IPS-20b (cell line): Measurements from ENCODE around the gene B3GNT4.

ENCODE experiments used
- H3K27ac ChIP-seq: one replicate; pipeline ENCODE4 v1.5.1; 2013; ENCODE audit warnings: low read length
- H3K27me3 ChIP-seq: 2 replicates; pipeline ENCODE4 v1.6.1; 2013; ENCODE audit warnings: mild to moderate bottlenecking, low read length, inconsistent platforms; ENCODE audit not compliant: insufficient read depth
- H3K36me3 ChIP-seq: 2 replicates; pipeline ENCODE4 v1.6.1; 2013; ENCODE audit warnings: low read depth, mild to moderate bottlenecking, inconsistent platforms, low read length, moderate library complexity; ENCODE audit not compliant: insufficient read depth
- H3K4me1 ChIP-seq: 2 replicates; pipeline ENCODE4 v1.6.1; 2013; ENCODE audit warnings: mild to moderate bottlenecking, control low read depth, inconsistent platforms, low read length, moderate library complexity; ENCODE audit not compliant: insufficient read depth
- H3K4me3 ChIP-seq: 2 replicates; pipeline ENCODE4 v1.5.1; 2013; ENCODE audit warnings: mild to moderate bottlenecking, low read length, inconsistent platforms
- H3K9ac ChIP-seq: 2 replicates; pipeline ENCODE4 v1.6.1; 2013; ENCODE audit warnings: low read depth, mild to moderate bottlenecking, inconsistent platforms, low read length, moderate library complexity
- H3K9me3 ChIP-seq: 2 replicates; pipeline ENCODE4 v1.6.1; 2013; ENCODE audit warnings: mild to moderate bottlenecking, low read depth, low read length, inconsistent platforms; ENCODE audit not compliant: insufficient read depth

The B3GNT4 gene

DNA sequence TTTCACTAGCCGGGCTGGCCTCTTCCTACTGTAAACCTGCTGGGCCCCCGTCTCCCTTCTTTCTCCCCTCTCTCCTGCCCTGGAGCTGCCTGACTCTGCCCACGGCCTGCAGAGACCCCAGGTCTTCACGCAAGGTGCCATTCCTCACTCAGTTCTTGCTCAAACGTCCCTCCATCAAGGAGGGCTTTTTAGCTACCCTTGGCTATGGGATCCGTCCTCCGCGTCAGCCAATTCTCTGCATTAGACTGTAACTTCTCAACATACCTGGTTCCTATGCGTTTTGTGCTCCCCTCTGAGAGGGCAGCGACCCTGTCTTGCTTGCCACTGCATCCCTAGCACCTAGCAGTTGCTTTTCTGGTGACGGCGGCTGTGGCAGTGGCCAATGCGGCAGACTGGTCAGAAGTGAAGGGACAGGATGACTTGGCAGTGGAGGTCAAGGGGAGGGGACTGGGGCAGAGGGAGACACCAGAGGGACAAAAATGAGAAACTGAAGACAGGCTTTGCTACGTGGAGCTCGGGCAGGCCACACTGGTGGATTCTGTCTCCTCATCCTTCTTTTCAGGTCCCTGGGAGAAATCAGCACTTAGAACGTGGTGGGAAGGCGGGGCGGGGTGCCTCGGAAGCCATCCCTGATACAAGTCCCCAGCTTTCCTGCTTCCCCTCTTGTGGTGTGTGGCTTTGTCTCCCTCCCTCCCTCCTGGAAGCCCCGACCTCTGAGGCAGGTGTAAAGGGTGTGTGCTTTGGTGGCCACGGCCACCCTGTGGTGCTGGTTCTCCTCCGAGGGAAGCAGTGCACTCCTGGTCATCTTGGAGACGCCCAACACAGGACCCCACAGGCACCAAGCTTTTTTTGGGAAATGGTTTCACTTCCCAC lies 1.8 kb downstream of the B3GNT4 start:
- Histone ChIP-seq H3K9ac (no peak overlapping the region), H3K4me3 (no peak overlapping the region), H3K36me3 (peaks cover 36% of the 10 kb centered on the region), H3K4me1 (peaks cover 2% of the 10 kb centered on the region; the same call in 1 of the 2 replicates), H3K9me3 (no peaks in the 10 kb centered on the region), H3K27ac (no peak overlapping the region), H3K27me3 (peaks cover 59% of the 10 kb centered on the region)

DNA sequence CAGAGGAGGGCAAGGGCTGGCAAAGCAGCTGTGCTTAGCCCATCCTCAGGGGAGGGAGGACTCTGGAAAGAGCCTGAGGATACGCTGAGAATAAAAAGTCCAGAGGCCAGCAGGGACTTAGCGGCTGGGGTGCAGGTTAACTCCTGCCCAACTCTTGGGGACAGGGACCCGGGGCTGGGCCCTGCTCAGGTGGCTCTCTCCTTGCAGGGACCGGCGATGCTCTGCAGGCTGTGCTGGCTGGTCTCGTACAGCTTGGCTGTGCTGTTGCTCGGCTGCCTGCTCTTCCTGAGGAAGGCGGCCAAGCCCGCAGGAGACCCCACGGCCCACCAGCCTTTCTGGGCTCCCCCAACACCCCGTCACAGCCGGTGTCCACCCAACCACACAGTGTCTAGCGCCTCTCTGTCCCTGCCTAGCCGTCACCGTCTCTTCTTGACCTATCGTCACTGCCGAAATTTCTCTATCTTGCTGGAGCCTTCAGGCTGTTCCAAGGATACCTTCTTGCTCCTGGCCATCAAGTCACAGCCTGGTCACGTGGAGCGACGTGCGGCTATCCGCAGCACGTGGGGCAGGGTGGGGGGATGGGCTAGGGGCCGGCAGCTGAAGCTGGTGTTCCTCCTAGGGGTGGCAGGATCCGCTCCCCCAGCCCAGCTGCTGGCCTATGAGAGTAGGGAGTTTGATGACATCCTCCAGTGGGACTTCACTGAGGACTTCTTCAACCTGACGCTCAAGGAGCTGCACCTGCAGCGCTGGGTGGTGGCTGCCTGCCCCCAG lies 2.8 kb downstream of the B3GNT4 start:
- Histone ChIP-seq H3K9me3 (no peaks in the 10 kb centered on the region), H3K4me1 (peaks cover 2% of the 10 kb centered on the region; the same call in 1 of the 2 replicates), H3K27ac (no peak overlapping the region), H3K9ac (no peak overlapping the region), H3K36me3 (peaks cover 44% of the 10 kb centered on the region), H3K27me3 (peaks cover 57% of the 10 kb centered on the region), H3K4me3 (no peak overlapping the region)

DNA sequence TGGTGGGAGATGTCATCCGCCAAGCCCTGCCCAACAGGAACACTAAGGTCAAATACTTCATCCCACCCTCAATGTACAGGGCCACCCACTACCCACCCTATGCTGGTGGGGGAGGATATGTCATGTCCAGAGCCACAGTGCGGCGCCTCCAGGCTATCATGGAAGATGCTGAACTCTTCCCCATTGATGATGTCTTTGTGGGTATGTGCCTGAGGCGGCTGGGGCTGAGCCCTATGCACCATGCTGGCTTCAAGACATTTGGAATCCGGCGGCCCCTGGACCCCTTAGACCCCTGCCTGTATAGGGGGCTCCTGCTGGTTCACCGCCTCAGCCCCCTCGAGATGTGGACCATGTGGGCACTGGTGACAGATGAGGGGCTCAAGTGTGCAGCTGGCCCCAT lies 3.5 kb downstream of the B3GNT4 start:
- no peak overlapping the region for H3K4me3 ChIP-seq

DNA sequence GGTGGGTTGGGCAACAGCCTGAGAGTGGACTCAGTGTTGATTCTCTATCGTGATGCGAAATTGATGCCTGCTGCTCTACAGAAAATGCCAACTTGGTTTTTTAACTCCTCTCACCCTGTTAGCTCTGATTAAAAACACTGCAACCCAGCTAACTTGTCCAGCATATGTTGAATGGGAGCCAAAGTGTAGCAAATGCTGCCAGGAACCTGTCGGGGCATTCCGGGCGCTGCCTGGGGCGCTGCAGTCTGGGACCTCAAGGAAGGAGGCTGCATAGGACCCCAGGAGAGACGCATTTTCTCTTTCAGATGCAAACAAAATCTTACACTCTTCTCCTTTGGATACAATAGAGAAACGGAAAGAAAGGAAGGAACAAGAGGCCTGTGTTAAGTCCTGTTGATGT lies 3.9 kb downstream of the B3GNT4 start:
- H3K9me3 ChIP-seq, result no peaks in the 10 kb centered on the region
- H3K27me3 ChIP-seq, result peaks cover 46% of the 10 kb centered on the region
- H3K27ac ChIP-seq, result no peak overlapping the region
- peaks cover 2% of the 10 kb centered on the region; the same call in 1 of the 2 replicates for H3K4me1 ChIP-seq
- no peak overlapping the region for H3K4me3 ChIP-seq
- H3K36me3 ChIP-seq, result peaks cover 54% of the 10 kb centered on the region
- H3K9ac ChIP-seq, result no peak overlapping the region

More for the DNA sequence above, 3.5 kb downstream of the B3GNT4 start:
- no peak overlapping the region for H3K9ac ChIP-seq
- no peaks in the 10 kb centered on the region for H3K9me3 ChIP-seq
- H3K27me3 ChIP-seq, result peaks cover 50% of the 10 kb centered on the region
- H3K36me3 ChIP-seq, result peaks cover 50% of the 10 kb centered on the region
- peaks cover 2% of the 10 kb centered on the region; the same call in 1 of the 2 replicates for H3K4me1 ChIP-seq
- no peak overlapping the region for H3K27ac ChIP-seq

DNA sequence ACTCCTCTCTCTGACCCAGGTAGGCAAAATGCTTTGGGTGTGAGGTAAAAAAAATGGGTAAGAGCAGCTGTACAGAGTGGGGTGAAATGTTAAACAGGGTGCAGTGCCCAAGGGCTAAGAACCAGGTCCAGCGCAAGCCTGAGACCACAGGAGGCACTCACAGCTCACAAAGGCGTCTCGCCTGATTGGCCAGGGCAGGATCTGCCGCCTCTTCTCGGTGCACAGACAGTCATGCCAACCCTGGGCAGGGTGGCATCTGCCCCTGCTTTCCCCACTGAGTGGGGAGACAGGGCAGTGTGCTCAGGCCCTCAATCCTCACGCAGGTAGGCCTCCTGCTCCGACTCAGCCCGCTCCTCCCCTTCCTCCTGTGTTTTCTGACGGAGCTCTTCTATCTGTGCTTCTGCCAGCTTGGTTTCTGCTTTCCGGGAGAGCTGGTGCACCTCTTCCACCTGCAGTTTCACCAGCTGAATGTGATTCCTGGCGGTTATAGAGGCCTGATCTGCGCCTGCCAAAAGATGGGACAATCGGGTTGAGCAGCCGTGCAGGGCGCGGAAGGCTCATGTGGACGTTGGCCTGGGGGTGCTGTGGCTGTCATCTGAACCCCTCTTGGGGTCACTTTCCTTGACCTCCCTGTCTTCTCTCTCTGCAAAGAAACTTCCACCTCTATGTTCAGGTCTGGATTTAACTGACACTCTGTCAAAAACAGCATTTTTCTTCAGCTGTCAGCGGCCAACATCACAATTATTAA lies 4.7 kb downstream of the B3GNT4 start:
- H3K9me3 ChIP-seq, result no peaks in the 10 kb centered on the region
- H3K4me1 ChIP-seq, result peaks cover 2% of the 10 kb centered on the region; the same call in 1 of the 2 replicates
- peaks cover 37% of the 10 kb centered on the region for H3K27me3 ChIP-seq
- H3K9ac ChIP-seq, result no peak overlapping the region
- peaks cover 63% of the 10 kb centered on the region for H3K36me3 ChIP-seq
- no peak overlapping the region for H3K27ac ChIP-seq
- H3K4me3 ChIP-seq, result no peak overlapping the region

DNA sequence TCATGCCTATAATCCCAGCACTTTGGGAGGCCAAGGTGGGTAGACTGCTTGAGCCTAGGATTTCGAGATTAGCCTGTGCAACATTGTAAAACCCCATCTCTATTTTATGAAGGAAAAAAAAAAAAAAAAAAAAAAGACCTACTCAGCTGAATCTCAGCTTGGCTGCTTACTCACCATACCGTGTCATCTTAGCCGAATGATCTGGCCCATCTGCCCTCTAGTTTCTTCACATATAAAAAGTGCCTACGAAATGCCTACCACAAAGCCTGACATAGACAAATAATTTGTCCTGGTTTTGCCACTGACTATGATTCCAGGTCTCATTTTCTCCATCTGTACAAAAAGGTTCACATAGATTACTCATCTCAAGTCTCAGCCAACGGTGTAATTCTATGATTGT lies 12.3 kb downstream of the B3GNT4 start:
- Histone ChIP-seq H3K9me3 (no peaks in the 10 kb centered on the region), H3K4me1 (no peaks in the 10 kb centered on the region), H3K36me3 (peaks cover 78% of the 10 kb centered on the region), H3K27ac (no peak overlapping the region), H3K27me3 (no peaks in the 10 kb centered on the region), H3K4me3 (no peak overlapping the region), H3K9ac (no peak overlapping the region)

DNA sequence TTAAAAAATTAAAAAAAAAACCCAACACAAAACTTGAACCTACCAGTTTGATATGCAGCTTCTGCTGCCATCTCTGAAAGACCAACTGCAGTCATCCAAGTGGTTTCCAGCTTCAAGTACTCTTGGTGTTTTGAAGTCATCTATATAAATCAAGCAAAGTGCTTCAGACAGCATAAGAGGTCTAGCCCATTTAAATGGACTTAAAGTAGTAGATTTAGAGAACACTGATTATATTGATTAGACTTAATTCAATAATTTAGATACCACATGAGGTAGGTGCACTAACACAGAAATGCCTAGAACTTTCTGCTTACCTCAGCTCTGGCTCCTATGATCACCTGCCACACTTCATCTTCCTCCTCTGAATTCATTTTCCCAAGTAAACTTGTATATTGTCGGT lies 12.9 kb downstream of the B3GNT4 start:
- H3K9ac ChIP-seq, result no peak overlapping the region
- peaks cover 79% of the 10 kb centered on the region for H3K36me3 ChIP-seq
- no peak overlapping the region for H3K4me3 ChIP-seq
- H3K27me3 ChIP-seq, result no peaks in the 10 kb centered on the region
- no peak overlapping the region for H3K27ac ChIP-seq
- no peaks in the 10 kb centered on the region for H3K9me3 ChIP-seq
- no peaks in the 10 kb centered on the region for H3K4me1 ChIP-seq

DNA sequence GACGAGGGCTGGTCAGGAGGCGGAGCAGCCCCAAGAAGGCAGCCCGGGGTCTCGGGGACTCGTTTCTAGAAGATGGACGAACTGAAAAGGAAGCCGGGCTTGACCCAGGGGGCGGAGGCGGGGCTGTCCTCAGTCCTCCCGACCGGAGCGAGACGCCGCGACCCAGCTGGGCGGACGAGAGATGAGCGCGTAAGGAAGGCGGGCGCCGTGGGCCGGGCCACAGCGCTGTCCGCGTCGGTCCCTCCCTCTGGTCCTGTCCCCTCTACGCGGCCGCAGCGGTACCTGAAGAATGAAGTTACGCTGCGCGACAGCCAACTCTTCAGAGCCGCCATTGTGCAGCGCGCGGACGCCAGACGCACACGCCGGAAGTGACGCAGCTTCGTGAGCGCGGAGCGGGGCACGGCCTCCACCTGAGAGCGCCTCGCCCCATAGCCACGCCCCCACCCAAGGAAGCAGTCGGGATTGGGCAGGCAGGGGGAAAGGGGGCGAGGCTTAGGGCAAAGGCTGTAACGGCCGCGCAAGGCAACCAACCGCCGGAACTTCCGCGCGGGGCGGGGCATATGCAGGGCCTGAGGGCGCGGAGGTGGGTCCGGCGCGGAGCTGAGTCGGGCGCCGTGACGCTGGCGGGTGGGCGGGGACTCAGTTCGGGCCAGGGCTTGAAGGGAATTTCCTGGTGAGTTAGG lies 22.3 kb downstream of the B3GNT4 start, which contains the start of gene DIABLO:
Gene DIABLO (minus strand): TSS at position 370 of the 683 bp plus-strand sequence. CDS start 38 bp downstream, at position 332.
- Histone ChIP-seq H3K36me3 (peaks cover 38% of the 10 kb centered on the region), H3K4me3 (peak within 1 kb of the TSS; percentile 96), H3K9ac (peak within 1 kb of the TSS; percentile 94), H3K27me3 (peaks cover 9% of the 10 kb centered on the region), H3K9me3 (no peaks in the 10 kb centered on the region), H3K27ac (peak within 1 kb of the TSS; percentile 88), H3K4me1 (peaks cover 18% of the 10 kb centered on the region)

DNA sequence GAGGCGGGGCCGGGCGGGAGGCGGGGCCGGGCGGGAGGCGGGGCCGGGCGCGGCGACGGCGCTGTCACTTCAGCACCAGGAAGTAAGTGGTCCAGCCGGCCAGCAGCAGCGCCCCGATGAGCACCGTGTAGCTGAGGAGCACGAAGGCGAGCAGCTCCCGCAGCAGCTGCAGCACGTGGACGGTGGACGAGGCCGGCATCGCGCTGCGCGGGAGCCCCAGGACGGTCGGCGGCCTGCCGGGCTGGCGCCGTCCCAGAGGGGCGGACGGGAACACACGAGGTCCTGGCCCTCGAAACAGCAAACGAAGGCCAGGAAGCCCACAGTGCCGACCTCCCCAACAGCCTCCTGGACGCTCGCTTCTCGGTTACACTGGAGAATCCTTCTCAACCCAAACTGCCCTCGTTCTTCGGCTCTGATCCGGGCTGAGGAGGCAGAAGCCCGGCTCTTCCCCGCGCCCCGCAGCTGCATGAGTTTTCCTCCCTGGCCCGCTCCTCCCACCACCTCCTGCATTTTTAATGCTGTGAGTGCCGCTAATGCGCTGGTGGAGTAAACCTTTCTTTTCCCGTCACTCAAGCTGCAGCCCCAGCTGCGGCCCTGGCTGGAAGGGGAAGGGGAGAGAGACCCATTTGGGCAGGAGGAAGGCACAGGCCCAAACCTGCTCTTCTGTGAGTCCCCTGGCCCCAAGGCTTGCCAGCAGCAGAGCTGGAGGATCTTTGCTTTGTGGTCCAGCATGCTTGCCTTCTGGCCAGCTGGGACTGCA lies 23.0 kb downstream of the B3GNT4 start:
- Histone ChIP-seq H3K27ac (no peak overlapping the region), H3K4me3 (peak overlapping the region; percentile 56; the same call in 1 of the 2 replicates), H3K9ac (peak overlapping the region; percentile 15; the same call in 1 of the 2 replicates), H3K9me3 (no peaks in the 10 kb centered on the region), H3K36me3 (peaks cover 38% of the 10 kb centered on the region), H3K27me3 (peaks cover 9% of the 10 kb centered on the region), H3K4me1 (peaks cover 18% of the 10 kb centered on the region)

DNA sequence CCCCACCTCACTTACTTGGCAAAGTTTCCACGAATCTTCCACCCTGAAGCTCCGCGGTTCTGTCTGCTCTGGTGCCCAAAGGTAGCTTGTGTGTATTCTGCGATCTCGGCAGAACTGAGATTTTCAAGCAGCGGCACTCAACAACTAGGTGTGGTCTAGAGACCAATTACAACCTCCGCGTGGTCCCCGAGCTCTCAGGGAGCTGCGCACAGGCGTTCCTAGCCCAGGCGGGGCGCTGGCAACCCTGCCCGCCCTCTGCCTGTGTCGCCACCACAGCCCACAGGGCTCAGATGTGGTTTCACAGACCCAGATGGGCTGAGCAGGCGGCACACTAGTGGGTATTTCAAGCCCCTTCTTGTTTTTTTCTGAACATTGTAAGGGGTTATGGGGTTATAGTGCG lies 23.8 kb downstream of the B3GNT4 start:
- Histone ChIP-seq H3K9me3 (no peaks in the 10 kb centered on the region), H3K9ac (no peak overlapping the region), H3K36me3 (peaks cover 39% of the 10 kb centered on the region), H3K27me3 (peaks cover 9% of the 10 kb centered on the region), H3K4me1 (peaks cover 18% of the 10 kb centered on the region), H3K4me3 (no peak overlapping the region), H3K27ac (no peak overlapping the region)
